DND-41 (cell line): ENCODE data around the gene HSPH1.

Experiments used
- ATAC-seq: fragments of 200-7000 bp; cut with Tn5 transposase; 3 replicates; pipeline ENCODE4 v1.9.1; 2021; ENCODE audit warnings: low read depth; ENCODE audit not compliant: insufficient read depth
- DNase-seq: peaks from one replicate; pipeline ENCODE4 v3.0.0-alpha.2; 2020
- H2AFZ ChIP-seq: 2 replicates; pipeline ENCODE4 v1.6.0; 2012; ENCODE audit warnings: low read depth, low read length
- H3K27ac ChIP-seq: 2 replicates; pipeline ENCODE4 v1.5.1; 2012; ENCODE audit warnings: low read length, inconsistent platforms
- H3K27me3 ChIP-seq: fragments of 200-600 bp; sonication (generic); 2 replicates; pipeline ENCODE4 v1.6.0; 2012; ENCODE audit warnings: low read length, mild to moderate bottlenecking, inconsistent platforms; ENCODE audit not compliant: insufficient read depth, poor library complexity
- H3K36me3 ChIP-seq: 2 replicates; pipeline ENCODE4 v1.5.1; 2012; ENCODE audit warnings: low read length, inconsistent platforms; ENCODE audit not compliant: insufficient read depth
- H3K4me1 ChIP-seq: 2 replicates; pipeline ENCODE4 v1.5.1; 2012; ENCODE audit warnings: mild to moderate bottlenecking, low read length; ENCODE audit not compliant: insufficient read depth
- H3K4me2 ChIP-seq: 2 replicates; pipeline ENCODE4 v1.6.0; 2012; ENCODE audit warnings: mild to moderate bottlenecking, moderate library complexity, low read length, inconsistent platforms; ENCODE audit not compliant: insufficient read depth
- H3K4me3 ChIP-seq, 2 experiments: fragments of 200-600 bp in 1 of 2; shearing (Covaris generic) in 1 of 2; 2 replicates each; pipeline ENCODE4 v1.5.1; 2012 to 2016; ENCODE audit warnings: inconsistent platforms in 2 of 2, low read length in 2 of 2, mild to moderate bottlenecking in 2 of 2, low read depth in 1 of 2, moderate library complexity in 1 of 2
- H3K79me2 ChIP-seq: 2 replicates; pipeline ENCODE4 v1.6.0; 2012; ENCODE audit warnings: low read length, inconsistent platforms; ENCODE audit not compliant: insufficient read depth
- H3K9ac ChIP-seq: 2 replicates; pipeline ENCODE4 v1.6.0; 2012; ENCODE audit warnings: low read depth, mild to moderate bottlenecking, inconsistent platforms, low read length, moderate library complexity
- H3K9me3 ChIP-seq: 2 replicates; pipeline ENCODE4 v1.5.1; 2012; ENCODE audit warnings: low read length, moderate library complexity, mild to moderate bottlenecking, inconsistent platforms; ENCODE audit not compliant: insufficient read depth, severe bottlenecking
- H4K20me1 ChIP-seq: 2 replicates; pipeline ENCODE4 v1.6.0; 2012; ENCODE audit warnings: low read length; ENCODE audit not compliant: insufficient read depth
- CTCF ChIP-seq: IDR thresholded peaks from 2 replicates; pipeline ENCODE4 v1.5.1; 2012; ENCODE audit warnings: borderline replicate concordance, low read length, moderate library complexity, mild to moderate bottlenecking; ENCODE audit not compliant: poor library complexity, severe bottlenecking; ENCODE audit errors: extremely low read depth
- EZH2 ChIP-seq: IDR thresholded peaks from 3 replicates; pipeline ENCODE4 v1.6.1; 2012; ENCODE audit warnings: borderline replicate concordance, low read depth, mild to moderate bottlenecking, moderate library complexity, low read length, inconsistent platforms; ENCODE audit not compliant: severe bottlenecking

HSPH1 gene

GRCh38 chr13:31119526-31119925, 42.2 kb downstream of the HSPH1 start:
- Histone ChIP-seq H3K27me3 (peaks cover 22% of the 10 kb centered on the region), H3K36me3 (no peaks in the 10 kb centered on the region), H3K27ac (no peak overlapping the region), H3K79me2 (no peaks in the 10 kb centered on the region), H3K9ac (no peak overlapping the region), H3K4me3 (no peak overlapping the region), H3K4me1 (no peaks in the 10 kb centered on the region), H3K9me3 (no peaks in the 10 kb centered on the region), H2AFZ (no peak overlapping the region), H3K4me2 (no peak overlapping the region), H4K20me1 (no peaks in the 10 kb centered on the region)
- ATAC-seq (no peak), DNase-seq (no peak)
- TF ChIP-seq EZH2: no peak
- no peak for TF ChIP-seq CTCF

- ATAC-seq (no peak), DNase-seq (no peak)
- no peak overlapping the region for H3K4me3 ChIP-seq
- no peak overlapping the region for H3K9ac ChIP-seq
- no peak overlapping the region for H3K27ac ChIP-seq
- H3K36me3 ChIP-seq: no peaks in the 10 kb centered on the region
- no peaks in the 10 kb centered on the region for H3K4me1 ChIP-seq
- no peaks in the 10 kb centered on the region for H3K79me2 ChIP-seq
- TF ChIP-seq CTCF (no peak), EZH2 (no peak)
- peaks cover 23% of the 10 kb centered on the region for H3K27me3 ChIP-seq
- H3K4me2 ChIP-seq: no peak overlapping the region
- no peaks in the 10 kb centered on the region for H4K20me1 ChIP-seq
- H3K9me3 ChIP-seq: no peaks in the 10 kb centered on the region
- no peak overlapping the region for H2AFZ ChIP-seq
These were observed 45.5 kb downstream of the HSPH1 start for GRCh38 chr13:31116224-31116623.

GRCh38 chr13:31115616-31116015, 46.1 kb downstream of the HSPH1 start:
- peaks cover 23% of the 10 kb centered on the region for H3K27me3 ChIP-seq
- ATAC-seq (no peak), DNase-seq (no peak)

More at GRCh38 chr13:31115616-31116015, 46.1 kb downstream of the HSPH1 start:
- Histone ChIP-seq H3K9ac (no peak overlapping the region), H3K4me3 (no peak overlapping the region), H3K79me2 (no peaks in the 10 kb centered on the region), H3K4me1 (no peaks in the 10 kb centered on the region), H3K36me3 (no peaks in the 10 kb centered on the region), H3K4me2 (no peak overlapping the region), H3K9me3 (no peaks in the 10 kb centered on the region), H3K27ac (no peak overlapping the region), H4K20me1 (no peaks in the 10 kb centered on the region), H2AFZ (no peak overlapping the region)
- TF ChIP-seq EZH2 (no peak), CTCF (no peak)
